K562 (cell line): ENCODE results near the gene JPH4. TPM values are rescaled to one million over a fixed set of nuclear protein-coding genes. Genes with fewer than 3 reads are reported as not detected.

Experiments used
- ATAC-seq: fragments of 200-7000 bp; cut with Tn5 transposase; 3 replicates; pipeline ENCODE4 v1.9.1; 2020; ENCODE audit warnings: moderate library complexity
- BruUV-seq: library from RNA; stranded (reverse); fragments of 400-500 nt; replicated peaks from 2 replicates; lab custom pipeline; 2021; lab: Mats Ljungman, UMichigan
- CTCF ChIA-PET: fragments of 300-600 bp; formaldehyde crosslinking; extraction: SDS; loops from one replicate; lab custom pipeline; 2021; ENCODE audit warnings: low intra/inter-chr PET ratio; lab: Yijun Ruan, JAX
- POLR2A ChIA-PET: fragments of 300-600, 350-650 bp; sonication (Branson Sonifier 250); formaldehyde crosslinking; extraction: SDS; loops from one replicate; lab custom pipeline; 2021; ENCODE audit warnings: antibody characterized with exemption, inconsistent platforms; lab: Yijun Ruan, JAX
- DNase-seq, 4 experiments: peaks; one replicate each; pipeline versions ENCODE4 v3.0.0 to v3.0.0-alpha.2; 2011 to 2018; ENCODE audit warnings: low spot score in 3 of 4, mixed read lengths in 3 of 4; ENCODE audit errors: extremely low read depth in 1 of 4
- FAIRE-seq: peaks from 2 replicates; lab custom pipeline; 2011; peaks lifted over from hg19 to GRCh38; lab: Jason Lieb, UNC
- H2AFZ ChIP-seq: 2 replicates; pipeline ENCODE4 v1.6.0; 2011; ENCODE audit warnings: low read depth, low read length, control low read depth, inconsistent platforms
- H3K27ac ChIP-seq: fragments of 200-600 bp; 3 replicates; pipeline ENCODE4 v1.8.0; 2011; ENCODE audit warnings: low read depth, mild to moderate bottlenecking, control low read depth, inconsistent platforms, low read length, moderate library complexity, mixed read lengths; ENCODE audit errors: extremely low read depth
- H3K27me3 ChIP-seq, 2 experiments: fragments of 300-600 bp in 1 of 2; 2 replicates in 1 of 2; 3 replicates in 1 of 2; pipeline versions ENCODE4 v1.6.0 to v1.8.0; 2011; ENCODE audit warnings: inconsistent platforms in 2 of 2, low read length in 2 of 2, mild to moderate bottlenecking in 1 of 2, mixed read lengths in 1 of 2, moderate library complexity in 1 of 2; ENCODE audit not compliant: control insufficient read depth in 2 of 2, insufficient read depth in 2 of 2
- H3K36me3 ChIP-seq: fragments of 300-600 bp; 3 replicates; pipeline ENCODE4 v1.8.0; 2011; ENCODE audit warnings: mild to moderate bottlenecking, low read length, inconsistent platforms; ENCODE audit not compliant: control insufficient read depth, insufficient read depth
- H3K4me1 ChIP-seq, 2 experiments: fragments of 200-600 bp in 1 of 2; replicated peaks in 1 of 2; 2 replicates in 1 of 2; 3 replicates in 1 of 2; pipeline versions ENCODE4 v1.5.1 to v1.8.0; 2011; ENCODE audit warnings: inconsistent platforms in 2 of 2, low read length in 2 of 2, mild to moderate bottlenecking in 1 of 2, mixed read lengths in 1 of 2, moderate library complexity in 1 of 2; ENCODE audit not compliant: control insufficient read depth in 2 of 2, insufficient read depth in 2 of 2
- H3K4me2 ChIP-seq: 2 replicates; pipeline ENCODE4 v1.6.1; 2011; ENCODE audit warnings: low read length, control low read depth, inconsistent platforms, mixed read lengths; ENCODE audit not compliant: insufficient read depth
- H3K4me3 ChIP-seq: fragments of 200-600 bp; sonication (generic), shearing (Covaris generic); 2 replicates; pipeline ENCODE4 v1.5.1; 2016; ENCODE audit warnings: control low read depth, inconsistent platforms
- H3K79me2 ChIP-seq: fragments of 200-600 bp; 3 replicates; pipeline ENCODE4 v1.8.0; 2011; ENCODE audit warnings: low read length, inconsistent platforms; ENCODE audit not compliant: control insufficient read depth, insufficient read depth
- H3K9ac ChIP-seq, 2 experiments: 2 replicates each; pipeline versions ENCODE4 v1.6.0 to v1.6.1; 2011; ENCODE audit warnings: low read depth in 2 of 2, low read length in 2 of 2, control low read depth in 1 of 2, inconsistent platforms in 1 of 2, mild to moderate bottlenecking in 1 of 2, mixed read lengths in 1 of 2; ENCODE audit not compliant: insufficient read depth in 1 of 2
- H3K9me1 ChIP-seq: one replicate; pipeline ENCODE4 v1.6.0; 2011; ENCODE audit warnings: inconsistent platforms, mild to moderate bottlenecking, low read length, moderate library complexity; ENCODE audit not compliant: control insufficient read depth, insufficient read depth
- H3K9me3 ChIP-seq: replicated peaks from 2 replicates; pipeline ENCODE4 v1.5.1; 2011; ENCODE audit warnings: low read depth, low read length, inconsistent platforms; ENCODE audit not compliant: control insufficient read depth, insufficient read depth
- H4K20me1 ChIP-seq: replicated peaks from 2 replicates; pipeline ENCODE4 v1.6.1; 2011; ENCODE audit warnings: low read length, inconsistent platforms, mixed read lengths; ENCODE audit not compliant: control insufficient read depth, insufficient read depth
- HMBOX1 ChIP-seq: sonication (generic); IDR thresholded peaks from 2 replicates; pipeline ENCODE4 v1.6.1; 2016
- HNRNPH1 ChIP-seq: fragments of 200-400 bp; formaldehyde crosslinking; optimal IDR thresholded peaks from 2 replicates; pipeline ENCODE3; 2017; ENCODE audit warnings: low read depth, mild to moderate bottlenecking, low read length, moderate library complexity
- IRF9 ChIP-seq: fragments of 450-650 bp; IDR thresholded peaks from 2 replicates; pipeline ENCODE4 v1.6.1; 2016; ENCODE audit warnings: missing biosample characterization, missing genetic modification characterization
- whole genome bisulfite sequencing: fragments of 100-300 bp; shearing (Covaris generic); methylation state at CpG from one replicate; pipeline ENCODE4 v1.1.6; 2016; ENCODE audit warnings: low coverage, mixed read lengths; ENCODE audit not compliant: insufficient coverage; ENCODE audit errors: missing lambda C conversion rate; 5-methylcytosine and 5-hydroxymethylcytosine counted together
- in situ Hi-C: fragments of 300-500 bp; cut with MboI; formaldehyde crosslinking; loops from 4 replicates; pipeline ENCODE4 v1.15.0; 2018; ENCODE audit warnings: inconsistent platforms, mixed read lengths
- intact Hi-C: fragments of 100-400 bp; cut with micrococcal nuclease; formaldehyde crosslinking; loops from 2 replicates; pipeline ENCODE4 v1.14.2; 2022
- polyA plus RNA-seq, 8 experiments: library from polyadenylated mRNA; depleted of rRNA in 4 of 8; stranded (reverse) in 5 of 8; unstranded in 3 of 8; fragments of >200 nt; fragmentation: Nextera tagmentation in 2 of 8; fragmentation: Illumina TruSeq in 1 of 8; extraction: Ambion mirVana in 2 of 8; extraction: Trizol in 1 of 8; gene quantifications; 2 replicates each; pipeline versions ENCODE4 v1.2.1 to v1.2.3, GENCODE V29; 2011 to 2014; ENCODE audit warnings: inconsistent platforms in 1 of 8, missing spikeins in 1 of 8
- total RNA-seq, 7 experiments: library from RNA; depleted of rRNA in 6 of 7; stranded (reverse); fragments of >200 nt in 6 of 7; fragmentation: Illumina TruSeq in 2 of 7; extraction: Trizol in 2 of 7; gene quantifications; 2 replicates each; pipeline versions ENCODE4 v1.2.1 to v1.2.3, GENCODE V29; 2011 to 2021; ENCODE audit warnings: low replicate concordance in 1 of 7

Gene JPH4
- total and polyA plus RNA-seq, 9 of the 15 experiments (the other 6 are each of a cell fraction or from before 2014, with no cell fraction given), result 0.04 to 0.13 (median 0.06) TPM; not detected in 5

GRCh38 chr14:23522643-23523198 is 55.9 kb downstream of the JPH4 start:
- Histone ChIP-seq H2AFZ (no peak overlapping the region), H3K9me3 (no peaks in the 10 kb centered on the region), H3K9me1 (no peaks in the 10 kb centered on the region), H3K4me2 (no peak overlapping the region), H3K4me3 (no peak overlapping the region), H3K9ac (no peak overlapping the region), H3K36me3 (no peaks in the 10 kb centered on the region), H3K27me3 (peaks cover 2 to 54% of the 10 kb centered on the region in 2 experiments; a peak in 3 of 5 replicates), H3K27ac (no peak overlapping the region), H4K20me1 (no peaks in the 10 kb centered on the region; the same call in 1 of the 2 replicates), H3K79me2 (no peaks in the 10 kb centered on the region), H3K4me1 (peaks cover 0 to 6% of the 10 kb centered on the region in 2 experiments; a peak in 2 of 5 replicates)
- FAIRE-seq (no peak), ATAC-seq (no peak), DNase-seq (no peak)
- no TSS peak for BruUV-seq
- intact Hi-C loops, result no loop called here
- POLR2A ChIA-PET, result interaction anchor here (0.6 kb wide), 1 partner anchor 76 kb away, joined by 3 read pairs; no protein-coding TSS in a partner anchor
- no CpG with 5 or more reads among the region's 9 CpGs for WGBS
- TF ChIP-seq HNRNPH1 (no peak), HMBOX1 (no peak), IRF9 (tag) (no peak)
- CTCF ChIA-PET, result no interaction called here
- in situ Hi-C loops, result no loop called here
